Suprapubic skin (tissue), 4 donors: ENCODE measurements around the gene SLC9A5. TPM values are rescaled to one million over a fixed set of nuclear protein-coding genes. Genes with fewer than 3 reads are reported as not detected.

Source experiments
- DNase-seq, 2 donors: peaks; one replicate each; pipeline ENCODE4 v3.0.0-alpha.2; 2019; ENCODE audit warnings: low spot score in 2 of 2
- H3K27ac ChIP-seq: fragments of 200-600 bp; sonication (generic); one replicate; pipeline ENCODE4 v1.5.1; 2019
- H3K27me3 ChIP-seq: fragments of 200-600 bp; sonication (generic); one replicate; pipeline ENCODE4 v1.5.1; 2019
- H3K36me3 ChIP-seq: fragments of 200-600 bp; sonication (generic); one replicate; pipeline ENCODE4 v1.5.1; 2019
- H3K4me1 ChIP-seq: fragments of 200-600 bp; sonication (generic); one replicate; pipeline ENCODE4 v1.5.1; 2019
- H3K4me3 ChIP-seq: fragments of 200-600 bp; sonication (generic); one replicate; pipeline ENCODE4 v1.5.1; 2019; ENCODE audit warnings: mild to moderate bottlenecking
- H3K9me3 ChIP-seq: fragments of 200-600 bp; sonication (generic); one replicate; pipeline ENCODE4 v1.5.1; 2019
- CTCF ChIP-seq, 2 donors: fragments of 200-600 bp in 1 of 2; fragments of 450-650 bp in 1 of 2; sonication (generic) in 1 of 2; IDR thresholded peaks; one replicate each; pipeline ENCODE4 v1.5.1; 2016 to 2019; ENCODE audit warnings: antibody characterized with exemption in 2 of 2, mild to moderate bottlenecking in 1 of 2, moderate library complexity in 1 of 2
- EP300 ChIP-seq: sonication (generic); formaldehyde crosslinking; IDR thresholded peaks from one replicate; pipeline ENCODE4 v1.6.1; 2017; ENCODE audit warnings: antibody characterized with exemption
- POLR2A ChIP-seq, 2 donors: fragments of 450-650 bp; IDR thresholded peaks; one replicate each; pipeline ENCODE4 v1.6.1; 2017; ENCODE audit warnings: antibody characterized with exemption in 2 of 2, mild to moderate bottlenecking in 2 of 2, moderate library complexity in 2 of 2
- POLR2AphosphoS5 ChIP-seq, 3 donors: sonication (generic); formaldehyde crosslinking; IDR thresholded peaks; one replicate each; pipeline ENCODE4 v1.6.1; 2017; ENCODE audit warnings: antibody characterized with exemption in 3 of 3
- WGBS: methylation state at CpG from one replicate; pipeline ENCODE4 v1.1.5; 2018; 5-methylcytosine and 5-hydroxymethylcytosine counted together
- total RNA-seq, 4 donors: library from RNA; depleted of rRNA; stranded (reverse); fragments of >200 nt; gene quantifications; one replicate each; pipeline ENCODE4 v1.1.0, GENCODE V29; 2016

The SLC9A5 gene
- total RNA-seq, 4 donors from 2014 or later = 0.26 to 0.64 (median 0.43) TPM

GRCh38 chr16:67206838-67207248 lies 41.9 kb upstream of the SLC9A5 start:
- no peaks in the 10 kb centered on the region for H3K9me3 ChIP-seq
- no peak overlapping the region for H3K27ac ChIP-seq
- TF ChIP-seq POLR2AphosphoS5 (IDR thresholded peaks at IDR 0.05) = no peak
- no peak for TF ChIP-seq POLR2A (IDR thresholded peaks at IDR 0.05)
- TF ChIP-seq EP300 = no peak
- no peak for TF ChIP-seq CTCF (IDR thresholded peaks at IDR 0.05)
- peaks cover 6% of the 10 kb centered on the region for H3K4me1 ChIP-seq
- WGBS = 90% methylated on average over 3 of the region's 3 CpGs
- no peak for DNase-seq
- peaks cover 32% of the 10 kb centered on the region for H3K36me3 ChIP-seq
- no peaks in the 10 kb centered on the region for H3K27me3 ChIP-seq
- H3K4me3 ChIP-seq = no peak overlapping the region

GRCh38 chr16:67207249-67208091 lies 41.3 kb upstream of the SLC9A5 start:
- Histone ChIP-seq H3K4me3 (no peak overlapping the region), H3K4me1 (peaks cover 6% of the 10 kb centered on the region), H3K27me3 (no peaks in the 10 kb centered on the region), H3K36me3 (peaks cover 26% of the 10 kb centered on the region), H3K9me3 (no peaks in the 10 kb centered on the region), H3K27ac (no peak overlapping the region)
- DNase-seq = no peak
- TF ChIP-seq POLR2AphosphoS5 (IDR thresholded peaks at IDR 0.05) (no peak), CTCF (IDR thresholded peaks at IDR 0.05) (no peak), EP300 (no peak), POLR2A (IDR thresholded peaks at IDR 0.05) (no peak)
- WGBS = 65% methylated on average over 10 of the region's 21 CpGs

- H3K4me1 ChIP-seq = peaks cover 10% of the 10 kb centered on the region
- H3K36me3 ChIP-seq = peaks cover 17% of the 10 kb centered on the region
- DNase-seq = no peak
- no peaks in the 10 kb centered on the region for H3K9me3 ChIP-seq
- no peak overlapping the region for H3K27ac ChIP-seq
- H3K4me3 ChIP-seq = no peak overlapping the region
- no peaks in the 10 kb centered on the region for H3K27me3 ChIP-seq
- no peak for TF ChIP-seq POLR2AphosphoS5 (IDR thresholded peaks at IDR 0.05)
- no peak for TF ChIP-seq EP300
- TF ChIP-seq CTCF (IDR thresholded peaks at IDR 0.05) = no peak
- no peak for TF ChIP-seq POLR2A (IDR thresholded peaks at IDR 0.05)
- 90% methylated on average over 6 of the region's 11 CpGs for WGBS
Measured at GRCh38 chr16:67208154-67208896, 40.5 kb upstream of the SLC9A5 start.

- DNase-seq = no peak
- H3K9me3 ChIP-seq = no peaks in the 10 kb centered on the region
- H3K4me3 ChIP-seq = no peak overlapping the region
- H3K36me3 ChIP-seq = peaks cover 9% of the 10 kb centered on the region
- H3K27ac ChIP-seq = no peak overlapping the region
- peaks cover 11% of the 10 kb centered on the region for H3K4me1 ChIP-seq
- H3K27me3 ChIP-seq = no peaks in the 10 kb centered on the region
- TF ChIP-seq POLR2A (IDR thresholded peaks at IDR 0.05) = no peak
- WGBS = 88% methylated on average over 8 of the region's 8 CpGs
Measured at GRCh38 chr16:67209565-67209964, 39.2 kb upstream of the SLC9A5 start.

GRCh38 chr16:67210069-67210937 lies 38.5 kb upstream of the SLC9A5 start:
- Histone ChIP-seq H3K27ac (no peak overlapping the region), H3K4me1 (peaks cover 11% of the 10 kb centered on the region), H3K36me3 (peaks cover 9% of the 10 kb centered on the region), H3K27me3 (no peaks in the 10 kb centered on the region), H3K9me3 (no peaks in the 10 kb centered on the region), H3K4me3 (no peak overlapping the region)
- TF ChIP-seq POLR2A (IDR thresholded peaks at IDR 0.05) = no peak
- no peak for TF ChIP-seq POLR2AphosphoS5 (IDR thresholded peaks at IDR 0.05)
- no peak for TF ChIP-seq CTCF (IDR thresholded peaks at IDR 0.05)
- no peak for TF ChIP-seq EP300
- 93% methylated on average over 15 of the region's 25 CpGs for WGBS
- no peak for DNase-seq
